HG02884 (cell line): Measurements from ENCODE around the gene B4GALT2.
A peak's percentile ranks its signal among the peaks of the same experiment; 100 is the strongest.

ENCODE experiments used
- ATAC-seq: cut with Tn5 transposase; IDR thresholded peaks from one replicate; pipeline ENCODE4 v1.9.1; 2021; ENCODE audit warnings: mild to moderate bottlenecking, moderate library complexity; ENCODE audit not compliant: unreplicated experiment

The B4GALT2 gene

DNA sequence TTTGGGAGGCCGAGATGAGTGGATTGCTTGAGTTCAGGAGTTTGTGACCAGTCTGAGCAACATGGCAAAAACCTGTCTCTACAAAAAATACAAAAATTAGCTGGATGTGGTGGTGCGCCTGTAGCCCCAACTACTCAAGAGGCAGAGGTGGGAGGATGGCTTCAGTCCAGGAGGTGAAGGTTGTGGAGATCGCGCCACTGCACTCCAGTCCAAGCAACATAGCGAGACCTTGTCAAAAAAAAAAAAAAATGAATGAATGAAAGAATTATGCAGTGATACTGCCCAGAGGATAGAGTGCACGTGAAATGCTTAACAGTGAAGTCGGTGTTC lies 9.6 kb upstream of the B4GALT2 start:
- ATAC-seq, result no peak

DNA sequence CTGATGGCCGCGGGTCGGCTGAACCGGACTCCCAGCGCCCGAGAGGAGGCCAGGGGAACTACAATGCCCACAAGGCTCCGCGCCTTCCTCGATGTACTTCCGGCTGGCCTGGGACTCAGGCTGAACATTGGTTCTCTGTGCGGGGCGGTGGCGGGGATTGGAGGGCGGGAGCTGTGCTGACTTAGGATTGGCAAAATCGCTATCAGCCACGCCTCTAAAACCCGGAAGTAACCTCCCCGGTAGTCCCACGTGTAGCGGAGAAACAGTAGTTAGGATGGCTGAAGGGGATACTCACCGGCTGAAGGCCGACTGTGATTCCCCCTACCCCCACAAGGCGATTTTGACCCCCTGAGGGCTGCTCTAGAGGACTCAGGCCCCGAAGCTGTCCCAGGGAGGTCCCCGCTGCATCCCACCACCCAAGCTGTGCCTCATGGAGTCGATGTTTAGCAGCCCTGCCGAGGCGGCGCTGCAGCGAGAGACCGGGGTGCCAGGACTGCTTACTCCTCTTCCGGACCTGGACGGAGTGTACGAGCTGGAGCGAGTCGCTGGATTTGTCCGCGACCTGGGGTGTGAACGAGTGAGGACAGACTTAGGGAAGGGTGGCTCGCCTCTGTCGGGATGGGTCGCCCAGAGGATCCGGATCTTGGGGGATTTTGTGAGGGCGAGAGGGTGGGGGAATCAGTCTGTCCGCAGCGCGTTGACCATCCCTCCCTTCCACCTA lies 9.1 kb upstream of the B4GALT2 start, which contains the start of gene DPH2:
Gene DPH2, plus strand, starts transcription at position 265 of the 721 bp plus-strand sequence. Its CDS starts 166 bp downstream, at position 431.
- peak; percentile 86 for ATAC-seq

DNA sequence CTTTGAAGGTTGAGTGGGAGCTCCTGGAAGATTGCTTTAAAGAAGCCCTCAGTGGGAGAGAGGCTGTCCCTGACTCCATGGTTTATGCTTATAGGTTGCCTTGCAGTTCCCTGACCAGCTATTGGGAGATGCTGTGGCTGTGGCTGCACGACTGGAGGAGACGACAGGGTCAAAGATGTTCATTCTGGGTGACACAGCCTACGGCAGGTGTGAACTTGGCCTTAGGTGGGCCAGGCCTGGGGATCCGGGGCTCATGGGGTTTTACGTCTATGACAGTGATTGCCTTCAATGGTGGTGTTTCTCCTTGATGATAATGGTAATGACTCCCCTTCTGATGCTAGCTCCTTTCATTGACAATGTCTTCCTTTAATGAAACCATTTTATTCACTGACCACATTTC lies 8.5 kb upstream of the B4GALT2 start:
- no peak for ATAC-seq

DNA sequence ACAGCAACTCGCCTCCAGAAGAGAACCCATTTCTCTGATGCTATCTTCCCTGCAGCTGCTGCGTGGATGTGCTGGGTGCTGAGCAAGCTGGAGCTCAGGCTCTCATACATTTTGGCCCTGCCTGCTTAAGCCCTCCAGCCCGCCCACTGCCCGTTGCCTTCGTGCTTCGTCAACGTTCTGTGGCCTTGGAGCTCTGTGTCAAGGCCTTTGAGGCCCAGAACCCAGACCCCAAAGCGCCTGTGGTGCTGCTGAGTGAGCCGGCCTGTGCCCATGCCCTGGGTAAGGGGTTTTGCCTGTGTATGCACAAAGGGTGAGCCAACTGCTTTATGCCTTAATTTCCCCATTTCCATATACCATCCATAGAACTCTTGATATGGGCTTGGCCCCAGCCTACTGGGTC lies 8.1 kb upstream of the B4GALT2 start:
- no peak for ATAC-seq

DNA sequence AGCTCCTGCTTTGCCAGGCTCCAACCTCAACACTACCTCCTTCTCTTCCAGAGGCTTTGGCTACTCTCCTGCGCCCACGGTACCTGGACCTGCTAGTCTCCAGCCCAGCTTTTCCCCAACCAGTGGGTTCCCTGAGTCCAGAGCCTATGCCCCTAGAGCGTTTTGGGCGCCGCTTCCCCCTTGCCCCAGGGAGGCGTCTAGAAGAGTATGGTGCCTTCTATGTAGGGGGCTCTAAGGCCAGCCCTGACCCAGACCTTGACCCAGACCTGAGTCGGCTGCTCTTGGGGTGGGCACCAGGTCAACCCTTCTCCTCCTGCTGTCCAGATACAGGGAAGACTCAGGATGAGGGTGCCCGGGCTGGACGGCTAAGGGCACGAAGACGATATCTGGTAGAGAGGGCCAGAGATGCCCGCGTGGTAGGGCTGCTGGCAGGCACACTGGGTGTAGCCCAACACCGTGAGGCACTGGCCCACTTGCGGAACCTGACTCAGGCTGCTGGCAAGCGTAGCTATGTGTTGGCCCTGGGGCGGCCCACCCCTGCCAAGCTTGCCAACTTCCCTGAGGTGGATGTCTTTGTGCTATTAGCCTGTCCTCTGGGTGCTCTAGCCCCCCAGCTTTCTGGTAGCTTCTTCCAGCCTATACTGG lies 7.6 kb upstream of the B4GALT2 start:
- ATAC-seq, result no peak

DNA sequence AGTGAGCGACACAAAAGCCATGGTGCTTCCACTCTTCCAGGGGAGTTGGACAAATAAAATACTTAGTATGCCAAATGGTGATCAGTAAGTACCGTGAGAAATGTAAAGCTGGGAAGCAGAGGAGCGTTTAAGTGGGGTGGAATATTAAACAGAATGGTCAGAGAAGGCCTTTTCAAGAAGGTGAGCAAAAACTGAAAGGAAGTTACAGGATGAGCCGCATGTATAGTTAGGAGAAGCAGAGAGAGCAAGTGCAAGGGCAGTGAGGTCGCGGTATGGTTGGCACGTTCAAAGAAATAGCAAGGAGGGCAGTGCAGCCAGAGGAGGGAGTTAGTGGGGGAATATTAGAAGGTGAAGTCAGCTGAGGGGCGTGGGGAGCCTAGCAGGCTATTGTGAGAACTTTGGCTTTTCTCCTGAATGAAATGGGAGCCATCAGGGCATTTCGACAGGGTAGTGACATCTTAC lies 5.0 kb upstream of the B4GALT2 start:
- ATAC-seq, result no peak

DNA sequence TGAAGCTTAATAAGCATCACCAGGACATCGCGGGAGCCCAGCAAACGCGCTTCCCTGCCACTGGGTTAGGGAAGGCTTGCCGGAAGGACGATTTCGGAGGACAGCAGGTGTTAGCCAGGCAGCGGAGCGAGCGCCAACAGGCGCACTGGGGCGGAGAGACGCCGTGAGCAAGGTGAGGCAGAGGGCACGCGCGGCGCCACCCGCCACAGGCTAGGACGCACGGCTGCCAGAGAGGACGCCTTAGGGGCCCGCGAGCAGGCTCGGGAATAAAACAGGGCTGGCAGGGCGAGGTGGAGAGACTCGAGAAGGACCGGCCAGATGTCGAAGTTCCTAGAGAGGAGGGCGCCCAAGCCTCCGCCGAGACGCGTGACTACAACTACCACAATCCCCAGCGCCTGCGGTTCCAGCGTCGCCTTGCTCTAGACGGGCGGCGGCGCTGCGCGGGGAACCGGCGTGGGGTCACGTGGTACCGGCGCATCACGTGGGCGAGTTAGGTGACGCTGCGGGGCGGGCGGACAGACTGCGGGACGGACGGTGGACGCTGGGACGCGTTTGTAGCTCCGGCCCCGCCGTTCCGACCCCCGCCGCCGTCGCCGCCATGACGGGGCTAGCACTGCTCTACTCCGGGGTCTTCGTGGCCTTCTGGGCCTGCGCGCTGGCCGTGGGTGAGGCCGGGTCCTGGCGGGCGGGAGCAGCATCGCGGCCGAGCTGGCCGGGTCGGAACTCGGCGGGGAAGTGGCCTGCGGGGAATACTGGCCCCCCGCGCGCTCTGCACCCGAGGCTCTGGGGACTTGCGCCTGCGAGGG lies 4.4 kb upstream of the B4GALT2 start, which contains the start of gene ATP6V0B:
Gene ATP6V0B, plus strand, starts transcription at position 518 of the 806 bp plus-strand sequence. Its CDS starts 81 bp downstream, at position 599.
- ATAC-seq, result peak; percentile 60

DNA sequence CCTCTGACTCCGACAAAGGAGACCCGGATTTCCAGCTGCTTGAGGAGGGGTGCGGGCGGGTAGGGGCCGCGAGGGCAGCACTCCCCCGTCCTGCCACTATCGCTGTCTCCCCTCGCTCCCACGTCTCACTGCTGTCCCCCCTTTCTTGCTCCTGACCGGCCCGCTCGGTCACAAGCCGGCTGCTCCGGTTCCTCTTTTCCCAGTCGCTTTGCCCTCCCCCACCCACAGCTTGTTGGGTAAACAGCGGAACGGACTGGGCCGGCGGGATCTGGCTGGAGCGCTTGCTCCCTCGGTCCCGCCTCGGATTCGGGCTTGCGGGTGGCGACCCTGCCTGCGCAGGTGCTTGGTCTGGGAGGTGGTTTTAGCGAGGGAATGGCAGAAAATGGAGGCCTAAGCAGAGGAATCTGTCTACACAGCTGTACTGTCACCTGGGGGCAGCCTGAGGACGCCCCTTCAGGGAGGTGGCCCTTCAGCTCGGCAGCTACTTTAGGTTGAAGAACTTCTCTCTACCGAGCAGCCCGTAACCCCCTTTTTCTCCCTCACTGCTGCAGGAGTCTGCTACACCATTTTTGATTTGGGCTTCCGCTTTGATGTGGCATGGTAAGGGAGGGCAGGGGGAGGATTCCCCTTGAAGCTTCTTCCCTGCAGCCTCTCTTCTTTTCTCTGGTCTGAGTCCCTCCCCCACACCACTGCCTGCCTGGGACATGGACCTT lies 3.6 kb upstream of the B4GALT2 start:
- ATAC-seq, result no peak

DNA sequence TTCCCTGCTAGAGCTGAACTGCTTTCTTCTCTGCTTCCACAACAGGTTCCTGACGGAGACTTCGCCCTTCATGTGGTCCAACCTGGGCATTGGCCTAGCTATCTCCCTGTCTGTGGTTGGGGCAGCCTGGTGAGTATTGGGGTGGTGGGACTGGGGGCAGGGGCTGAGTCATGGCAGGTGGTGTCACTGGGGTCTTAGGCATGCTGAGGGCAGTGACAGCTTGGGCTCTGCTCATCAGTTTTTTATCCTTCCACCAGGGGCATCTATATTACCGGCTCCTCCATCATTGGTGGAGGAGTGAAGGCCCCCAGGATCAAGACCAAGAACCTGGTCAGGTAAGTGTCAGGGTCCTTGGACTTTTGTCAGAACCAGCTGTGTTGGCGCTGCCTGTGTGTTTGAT lies 3.0 kb upstream of the B4GALT2 start:
- ATAC-seq, result no peak

DNA sequence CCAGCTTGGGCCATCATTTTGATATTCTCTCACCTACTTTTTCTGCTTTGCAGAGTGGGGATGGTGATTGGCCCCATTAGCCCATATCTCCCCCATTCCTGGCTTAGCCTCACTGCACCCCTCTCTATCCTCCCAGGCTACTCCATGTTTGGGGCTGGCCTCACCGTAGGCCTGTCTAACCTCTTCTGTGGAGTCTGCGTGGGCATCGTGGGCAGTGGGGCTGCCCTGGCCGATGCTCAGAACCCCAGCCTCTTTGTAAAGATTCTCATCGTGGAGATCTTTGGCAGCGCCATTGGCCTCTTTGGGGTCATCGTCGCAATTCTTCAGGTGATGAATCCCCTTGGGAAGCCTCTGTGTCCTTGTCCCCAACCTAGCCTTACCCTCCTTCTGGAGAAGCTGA lies 2.1 kb upstream of the B4GALT2 start:
- no peak for ATAC-seq

DNA sequence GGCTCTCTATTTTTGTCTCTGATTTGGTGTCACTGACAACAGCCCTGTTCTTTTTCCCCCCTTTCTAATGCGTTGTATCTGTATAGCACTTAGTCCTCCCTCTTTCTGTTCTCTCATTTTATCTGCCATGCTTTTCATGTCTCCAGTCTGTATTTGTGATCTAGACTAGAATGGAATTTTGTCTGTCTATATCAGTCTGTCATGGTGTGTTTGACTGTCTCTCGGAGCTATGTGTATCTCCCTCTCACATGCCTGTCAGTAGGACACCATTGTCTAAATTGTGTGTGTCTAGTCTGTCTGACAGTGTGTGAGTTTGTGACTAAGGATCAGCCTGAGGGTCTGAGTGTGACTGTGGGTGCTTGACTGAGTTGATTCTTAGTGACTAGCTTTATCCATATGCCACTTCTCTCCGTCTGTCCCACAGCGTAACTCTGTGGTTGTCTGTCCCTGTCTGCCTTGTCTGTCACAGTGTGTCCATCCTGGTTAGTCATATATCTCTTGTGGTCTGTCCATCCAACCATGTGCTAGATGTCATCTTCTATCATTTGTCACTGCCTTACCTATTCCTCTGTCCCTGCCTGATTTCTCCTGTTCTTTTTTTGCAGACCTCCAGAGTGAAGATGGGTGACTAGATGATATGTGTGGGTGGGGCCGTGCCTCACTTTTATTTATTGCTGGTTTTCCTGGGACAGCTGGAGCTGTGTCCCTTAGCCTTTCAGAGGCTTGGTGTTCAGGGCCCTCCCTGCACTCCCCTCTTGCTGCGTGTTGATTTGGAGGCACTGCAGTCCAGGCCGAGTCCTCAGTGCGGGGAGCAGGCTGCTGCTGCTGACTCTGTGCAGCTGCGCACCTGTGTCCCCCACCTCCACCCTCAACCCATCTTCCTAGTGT lies 1.4 kb upstream of the B4GALT2 start:
- ATAC-seq, result no peak

DNA sequence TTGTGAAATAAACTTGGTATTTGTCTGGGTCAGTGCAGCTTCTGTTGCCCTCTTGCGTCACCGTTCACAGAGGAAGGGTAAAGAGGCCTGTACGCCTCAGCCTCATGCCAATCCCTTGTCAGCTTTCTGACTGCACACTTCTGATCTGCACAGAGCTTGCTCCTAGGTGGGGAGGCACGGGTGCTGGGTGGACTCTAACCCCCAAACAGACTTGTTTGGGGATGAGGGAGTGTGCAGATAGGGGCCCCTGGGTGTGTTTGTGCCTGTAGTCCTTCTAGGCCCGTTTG lies 803 bp upstream of the B4GALT2 start:
- ATAC-seq, result no peak

DNA sequence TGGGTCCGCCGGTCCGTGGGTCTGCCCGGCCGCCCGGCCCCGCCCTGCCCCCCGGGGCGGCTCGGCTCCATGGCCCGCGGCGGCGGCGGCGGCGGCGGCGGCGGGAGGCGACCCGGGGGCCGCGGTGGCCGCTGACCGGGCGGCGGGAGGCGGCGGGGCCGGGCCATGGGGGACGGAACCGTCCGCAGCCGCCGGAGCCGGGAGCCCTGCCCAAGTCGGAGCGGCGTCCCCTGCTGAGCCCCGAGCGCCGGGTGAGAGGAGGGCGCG lies 184 bp downstream of the B4GALT2 start:
- no peak for ATAC-seq

DNA sequence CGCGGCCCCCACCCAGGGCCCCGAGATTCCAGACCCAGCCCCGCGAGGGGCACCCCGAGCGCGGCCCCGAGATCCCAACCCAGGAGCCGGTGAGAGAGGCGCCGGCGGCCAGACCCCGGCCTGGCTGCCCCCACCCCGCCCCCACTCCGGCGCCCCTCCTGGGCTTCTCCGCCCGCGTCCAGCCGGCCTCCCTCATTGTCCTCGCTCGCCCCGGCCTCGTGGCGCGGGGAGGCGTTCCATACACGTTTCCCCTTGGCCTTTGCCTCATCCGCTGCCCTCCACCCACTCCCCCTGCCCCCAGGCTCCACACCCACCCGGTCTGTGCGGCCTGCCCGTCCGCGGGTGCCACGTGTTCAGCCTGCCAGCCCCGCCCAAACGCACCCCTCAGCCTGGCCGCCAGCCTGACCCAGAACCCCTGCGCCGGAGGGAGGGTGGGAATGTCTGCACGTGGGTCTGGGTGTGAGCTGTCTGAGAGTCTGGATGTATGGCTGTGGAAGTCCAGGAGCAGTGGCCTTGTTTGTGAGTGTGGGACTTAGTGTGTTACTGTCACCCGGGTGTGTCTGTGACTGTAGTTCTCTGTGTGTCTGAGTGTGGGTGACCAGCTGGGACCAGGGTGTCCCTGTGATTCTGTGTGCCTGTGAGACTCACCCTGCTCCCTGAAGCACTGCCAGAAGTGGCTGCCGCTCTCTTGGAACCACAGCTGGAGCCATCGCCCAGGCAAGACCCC lies 681 bp downstream of the B4GALT2 start:
- no peak for ATAC-seq

DNA sequence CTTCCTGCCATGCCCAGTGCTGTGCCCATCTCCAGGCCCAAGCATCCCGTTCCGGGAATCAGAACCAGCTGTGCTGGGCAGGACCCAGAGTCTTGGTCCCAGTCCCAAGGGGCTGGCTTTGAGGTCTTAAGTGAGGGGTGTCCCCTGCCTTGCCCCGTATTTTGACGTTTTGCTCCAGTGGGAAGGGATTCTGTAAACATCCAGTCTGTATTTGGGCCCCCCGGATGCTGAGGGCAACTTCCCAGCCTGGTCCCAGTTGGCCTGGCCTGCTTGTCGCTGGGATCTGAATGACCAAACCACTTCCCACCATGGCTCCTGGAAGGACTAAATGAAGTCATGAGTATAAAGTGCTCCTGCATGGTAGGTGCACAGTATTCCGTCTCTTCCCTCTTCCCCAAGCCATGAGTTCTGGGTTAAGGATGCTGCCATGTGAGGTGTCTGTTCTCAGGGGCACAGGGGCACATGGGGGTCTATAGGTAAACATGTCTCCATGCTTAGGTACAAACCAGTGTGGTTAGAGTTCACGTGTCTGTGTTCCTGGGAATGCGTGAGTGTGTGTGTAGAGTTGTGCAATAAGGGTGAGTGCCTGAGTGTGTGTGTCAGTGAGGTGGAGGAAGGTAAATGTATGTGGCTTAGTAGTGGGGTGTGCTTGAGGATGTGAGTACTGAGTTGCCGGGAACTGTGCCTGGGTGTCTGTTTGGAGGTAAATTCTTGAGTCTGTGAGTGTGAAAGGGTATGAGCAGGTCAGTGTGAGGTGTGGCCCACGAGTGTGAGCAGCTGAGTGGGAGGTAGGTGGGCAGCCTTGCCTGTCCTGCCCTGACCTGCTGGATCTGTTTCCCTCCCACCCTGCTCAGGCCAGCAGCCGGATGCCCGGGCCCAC lies 1.5 kb downstream of the B4GALT2 start:
- ATAC-seq, result no peak

DNA sequence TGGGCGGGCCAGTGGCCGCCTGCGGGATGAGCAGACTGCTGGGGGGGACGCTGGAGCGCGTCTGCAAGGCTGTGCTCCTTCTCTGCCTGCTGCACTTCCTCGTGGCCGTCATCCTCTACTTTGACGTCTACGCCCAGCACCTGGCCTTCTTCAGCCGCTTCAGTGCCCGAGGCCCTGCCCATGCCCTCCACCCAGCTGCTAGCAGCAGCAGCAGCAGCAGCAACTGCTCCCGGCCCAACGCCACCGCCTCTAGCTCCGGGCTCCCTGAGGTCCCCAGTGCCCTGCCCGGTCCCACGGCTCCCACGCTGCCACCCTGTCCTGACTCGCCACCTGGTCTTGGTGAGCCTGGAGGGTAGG lies 2.1 kb downstream of the B4GALT2 start:
- ATAC-seq, result no peak

DNA sequence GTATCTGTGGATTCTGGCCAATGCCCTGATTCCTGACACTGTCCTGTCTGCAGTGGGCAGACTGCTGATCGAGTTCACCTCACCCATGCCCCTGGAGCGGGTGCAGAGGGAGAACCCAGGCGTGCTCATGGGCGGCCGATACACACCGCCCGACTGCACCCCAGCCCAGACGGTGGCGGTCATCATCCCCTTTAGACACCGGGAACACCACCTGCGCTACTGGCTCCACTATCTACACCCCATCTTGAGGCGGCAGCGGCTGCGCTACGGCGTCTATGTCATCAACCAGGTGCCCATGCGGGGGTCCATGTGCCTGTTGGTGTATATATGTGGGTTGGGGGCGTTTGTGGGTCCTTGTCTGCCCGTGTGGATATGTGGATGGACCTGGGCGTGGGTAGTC lies 2.6 kb downstream of the B4GALT2 start:
- no peak for ATAC-seq

DNA sequence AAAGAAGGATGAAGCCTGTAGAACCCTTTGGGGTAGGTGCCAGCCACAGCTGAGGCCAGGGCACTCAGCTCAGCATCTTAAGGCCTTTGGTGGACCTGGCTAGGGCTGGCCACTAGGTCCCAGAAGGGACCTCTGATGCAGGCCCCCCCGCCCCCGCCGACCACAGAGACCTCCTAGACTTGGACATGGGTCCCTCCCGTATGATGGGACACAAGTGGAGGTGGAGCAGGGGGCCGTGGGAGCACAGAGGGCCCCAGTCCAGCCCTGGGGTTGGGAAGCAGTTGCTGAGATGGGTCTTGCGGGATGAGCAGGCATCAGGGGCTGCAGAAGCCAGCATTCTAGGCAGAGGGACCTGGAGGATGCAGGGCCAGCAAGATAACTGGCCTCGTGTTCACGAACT lies 3.2 kb downstream of the B4GALT2 start:
- no peak for ATAC-seq

DNA sequence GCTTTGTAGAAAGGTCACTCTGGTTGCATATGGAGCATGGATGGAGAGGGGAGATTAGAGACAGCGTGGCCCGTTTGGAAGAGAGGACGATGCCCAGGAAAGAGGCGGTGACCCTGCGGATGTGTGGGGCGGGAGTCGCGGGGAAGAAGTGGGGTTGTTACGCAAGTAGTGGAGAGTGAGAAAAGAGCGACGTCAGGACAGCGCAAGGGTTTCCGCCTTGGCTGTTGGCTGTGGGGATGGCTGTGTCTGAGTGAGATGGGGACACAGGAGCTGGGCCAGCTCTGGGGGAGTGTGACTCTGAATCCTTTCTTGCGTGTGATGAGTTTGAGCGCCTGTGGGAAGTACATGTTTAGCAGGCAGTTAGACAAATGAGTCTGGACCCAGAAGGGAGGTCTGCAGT lies 3.8 kb downstream of the B4GALT2 start:
- ATAC-seq, result no peak
